DMS53 treated with DMSO at 0.1 percent for 48 hours (cell line): Measurements from ENCODE around the gene PMM1.
A peak's percentile ranks its signal among the peaks of the same experiment; 100 is the strongest.
"Not testable (repeated sequence)": the region's sequence is repeated elsewhere in the genome, so short reads cannot be mapped to it uniquely, and the experiment has no call there.

ENCODE experiments used
- DNase-seq: peaks from one replicate; lab custom pipeline; 2025; ENCODE audit not compliant: unreplicated experiment; lab: John Stamatoyannopoulos, UW

PMM1 gene

GRCh38 chr22:41597635-41597953 is 8.0 kb upstream of the PMM1 start:
- no peak for DNase-seq

- peak; percentile 26 for DNase-seq
Observed at GRCh38 chr22:41596776-41597634, 7.4 kb upstream of the PMM1 start.

GRCh38 chr22:41595703-41596102 is 6.1 kb upstream of the PMM1 start:
- DNase-seq: no peak

GRCh38 chr22:41593336-41593960 is 3.8 kb upstream of the PMM1 start:
- DNase-seq: not testable (repeated sequence)

- DNase-seq: no peak
Observed at GRCh38 chr22:41587347-41587723, 2.3 kb downstream of the PMM1 start.

GRCh38 chr22:41585898-41586297 is 3.7 kb downstream of the PMM1 start:
- DNase-seq: no peak

GRCh38 chr22:41584881-41585280 is 4.8 kb downstream of the PMM1 start:
- no peak for DNase-seq

GRCh38 chr22:41582694-41583093 is 6.9 kb downstream of the PMM1 start:
- DNase-seq: no peak

GRCh38 chr22:41579997-41580355 is 9.7 kb downstream of the PMM1 start:
- DNase-seq: no peak

- DNase-seq: no peak
Observed at GRCh38 chr22:41579297-41579996, 10.2 kb downstream of the PMM1 start.

- DNase-seq: no peak
Observed at GRCh38 chr22:41578818-41579217, 10.8 kb downstream of the PMM1 start.

GRCh38 chr22:41578114-41578513 is 11.5 kb downstream of the PMM1 start:
- no peak for DNase-seq

GRCh38 chr22:41576877-41577276 is 12.8 kb downstream of the PMM1 start:
- DNase-seq: no peak

GRCh38 chr22:41575533-41575932 is 14.1 kb downstream of the PMM1 start:
- no peak for DNase-seq

GRCh38 chr22:41574847-41575381 is 14.7 kb downstream of the PMM1 start:
- no peak for DNase-seq

GRCh38 chr22:41573677-41574076 is 16.0 kb downstream of the PMM1 start:
- DNase-seq: no peak

GRCh38 chr22:41572305-41572704 is 17.3 kb downstream of the PMM1 start:
- DNase-seq: not testable (repeated sequence)

- DNase-seq: no peak
Observed at GRCh38 chr22:41571786-41572185, 17.9 kb downstream of the PMM1 start.

GRCh38 chr22:41570221-41570620 is 19.4 kb downstream of the PMM1 start:
- DNase-seq: no peak

- no peak for DNase-seq
Observed at GRCh38 chr22:41568811-41569210, 20.8 kb downstream of the PMM1 start.

- DNase-seq: no peak
Observed at GRCh38 chr22:41567512-41567768, 22.2 kb downstream of the PMM1 start.

GRCh38 chr22:41565403-41566054 is 24.1 kb downstream of the PMM1 start:
- DNase-seq: no peak
